SK-N-SH (cell line): ENCODE results near the gene MEI1. TPM values are rescaled to one million over a fixed set of nuclear protein-coding genes. Genes with fewer than 3 reads are reported as not detected.
A peak's percentile ranks its signal among the peaks of the same experiment; 100 is the strongest.

Source experiments
- CTCF ChIA-PET: fragments of 300-600, 350-600 bp; formaldehyde crosslinking; extraction: SDS; loops from one replicate; lab custom pipeline; 2021; lab: Yijun Ruan, JAX
- POLR2A ChIA-PET: fragments of 350-600 bp; sonication (Branson Sonifier 250); formaldehyde crosslinking; extraction: SDS; loops from one replicate; lab custom pipeline; 2020; ENCODE audit warnings: antibody characterized with exemption, inconsistent platforms; lab: Yijun Ruan, JAX
- DNase-seq: peaks from one replicate; pipeline ENCODE4 v3.0.0; 2012
- H2AFZ ChIP-seq: fragments of 200-600 bp; sonication (generic); 2 replicates; pipeline ENCODE4 v1.8.1; 2016; ENCODE audit warnings: antibody characterized with exemption, mild to moderate bottlenecking, low read depth
- H3F3A ChIP-seq: fragments of 200-600 bp; sonication (generic); replicated peaks from 2 replicates; pipeline ENCODE3; 2016; ENCODE audit warnings: antibody characterized with exemption, mild to moderate bottlenecking; ENCODE audit not compliant: insufficient read depth
- H3K27ac ChIP-seq, 2 experiments: fragments of 200-500 bp in 1 of 2; fragments of 200-600 bp in 1 of 2; sonication (Bioruptor generic) in 1 of 2; sonication (generic), shearing (Covaris generic) in 1 of 2; 2 replicates each; pipeline versions ENCODE4 v1.5.1 to v1.6.1; 2014 to 2016; ENCODE audit warnings: low read depth in 2 of 2, inconsistent platforms in 1 of 2, low read length in 1 of 2, mild to moderate bottlenecking in 1 of 2, mixed read lengths in 1 of 2
- H3K27me3 ChIP-seq: fragments of 200-600 bp; sonication (generic), shearing (Covaris generic); 2 replicates; pipeline ENCODE4 v1.6.1; 2016; ENCODE audit warnings: mixed run types; ENCODE audit not compliant: insufficient read depth
- H3K36me3 ChIP-seq, 2 experiments: fragments of 200-500 bp in 1 of 2; fragments of 200-600 bp in 1 of 2; sonication (Bioruptor generic) in 1 of 2; sonication (generic) in 1 of 2; replicated peaks in 1 of 2; 2 replicates each; pipeline versions ENCODE3 to v1.5.1; 2014 to 2016; ENCODE audit warnings: low read length in 1 of 2, mild to moderate bottlenecking in 1 of 2; ENCODE audit not compliant: insufficient read depth in 2 of 2, control insufficient read depth in 1 of 2
- H3K4me1 ChIP-seq, 2 experiments: fragments of 200-500 bp in 1 of 2; fragments of 200-600 bp in 1 of 2; sonication (Bioruptor generic) in 1 of 2; sonication (generic), shearing (Covaris generic) in 1 of 2; 2 replicates each; pipeline versions ENCODE4 v1.5.1 to v1.6.1; 2014 to 2016; ENCODE audit warnings: low read depth in 1 of 2, low read length in 1 of 2, mixed run types in 1 of 2; ENCODE audit not compliant: insufficient read depth in 2 of 2, control insufficient read depth in 1 of 2
- H3K4me2 ChIP-seq: fragments of 200-600 bp; sonication (generic), shearing (Covaris generic); 2 replicates; pipeline ENCODE4 v1.6.1; 2017; ENCODE audit warnings: mixed run types
- H3K4me3 ChIP-seq, 2 experiments: fragments of 200-500 bp in 1 of 2; fragments of 200-600 bp in 1 of 2; sonication (Bioruptor generic) in 1 of 2; sonication (generic), shearing (Covaris generic) in 1 of 2; 2 replicates each; pipeline versions ENCODE4 v1.5.1 to v1.8.1; 2014 to 2016; ENCODE audit warnings: low read depth in 2 of 2, inconsistent platforms in 1 of 2, low read length in 1 of 2, mild to moderate bottlenecking in 1 of 2, mixed read lengths in 1 of 2, moderate library complexity in 1 of 2
- H3K79me2 ChIP-seq: fragments of 200-600 bp; sonication (generic); 2 replicates; pipeline ENCODE4 v1.8.1; 2017; ENCODE audit warnings: mild to moderate bottlenecking; ENCODE audit not compliant: insufficient read depth
- H3K9ac ChIP-seq: fragments of 200-600 bp; sonication (generic); 2 replicates; pipeline ENCODE4 v1.6.1; 2017; ENCODE audit warnings: mixed run types
- H3K9me2 ChIP-seq: fragments of 200-600 bp; sonication (generic); 2 replicates; pipeline ENCODE4 v1.6.1; 2017; ENCODE audit warnings: mixed run types
- H3K9me3 ChIP-seq: fragments of 200-600 bp; sonication (generic); 2 replicates; pipeline ENCODE4 v1.6.1; 2017; ENCODE audit warnings: mixed run types, mild to moderate bottlenecking, moderate library complexity
- H4K20me1 ChIP-seq: fragments of 200-600 bp; sonication (generic); 2 replicates; pipeline ENCODE4 v1.6.1; 2017; ENCODE audit warnings: mild to moderate bottlenecking, mixed run types; ENCODE audit not compliant: insufficient read depth
- EP300 ChIP-seq, 2 experiments: IDR thresholded peaks; 2 replicates each; pipeline versions ENCODE4 v1.4.0 to v1.6.1; 2012; ENCODE audit warnings: borderline replicate concordance in 1 of 2, low read depth in 1 of 2, low read length in 1 of 2
- MEF2A ChIP-seq: IDR thresholded peaks from 2 replicates; pipeline ENCODE4 v1.4.0; 2012; ENCODE audit warnings: low read depth, borderline replicate concordance
- RAD21 ChIP-seq: IDR thresholded peaks from 2 replicates; pipeline ENCODE4 v1.6.1; 2012; ENCODE audit warnings: mild to moderate bottlenecking, low read length
- RFX5 ChIP-seq: IDR thresholded peaks from 2 replicates; pipeline ENCODE4 v1.6.1; 2012; ENCODE audit warnings: mild to moderate bottlenecking, improper control_type of control experiment, low read length
- RXRA ChIP-seq: IDR thresholded peaks from 2 replicates; pipeline ENCODE4 v1.4.0; 2012; ENCODE audit warnings: low read depth, mild to moderate bottlenecking, borderline replicate concordance
- SMC3 ChIP-seq: IDR thresholded peaks from 2 replicates; pipeline ENCODE4 v1.6.1; 2012; ENCODE audit warnings: low read depth, low read length, improper control_type of control experiment
- WGBS: methylation state at CpG from one replicate; pipeline ENCODE4 v1.1.6; 2017; ENCODE audit warnings: low lambda C conversion rate; 5-methylcytosine and 5-hydroxymethylcytosine counted together
- polyA plus RNA-seq, 3 experiments: library from polyadenylated mRNA; depleted of rRNA; stranded (reverse); fragments of >200 nt; gene quantifications; 2 replicates each; pipeline ENCODE4 v1.2.3, GENCODE V29; 2012
- TF ChIP-seq, protein P1 (sequence below): fragments of 150-350 bp; IDR thresholded peaks from 2 replicates; pipeline ENCODE4 v1.6.1; 2017; ENCODE audit warnings: antibody characterized with exemption, low read length, low read depth, borderline replicate concordance
- TF ChIP-seq, protein P2 (sequence below): fragments of 200-600 bp; sonication (generic); IDR thresholded peaks from 2 replicates; pipeline ENCODE4 v1.6.1; 2017; ENCODE audit warnings: antibody characterized with exemption, mild to moderate bottlenecking, moderate library complexity
- TF ChIP-seq, protein P3 (sequence below): IDR thresholded peaks from 2 replicates; pipeline ENCODE4 v1.4.0; 2012; ENCODE audit warnings: low read depth
- TF ChIP-seq, protein P4 (sequence below): IDR thresholded peaks from 2 replicates; pipeline ENCODE4; 2012

MEI1 gene
- polyA plus RNA-seq, 1 of the 3 experiments (the other 2 are of a cell fraction) = not detected

DNA sequence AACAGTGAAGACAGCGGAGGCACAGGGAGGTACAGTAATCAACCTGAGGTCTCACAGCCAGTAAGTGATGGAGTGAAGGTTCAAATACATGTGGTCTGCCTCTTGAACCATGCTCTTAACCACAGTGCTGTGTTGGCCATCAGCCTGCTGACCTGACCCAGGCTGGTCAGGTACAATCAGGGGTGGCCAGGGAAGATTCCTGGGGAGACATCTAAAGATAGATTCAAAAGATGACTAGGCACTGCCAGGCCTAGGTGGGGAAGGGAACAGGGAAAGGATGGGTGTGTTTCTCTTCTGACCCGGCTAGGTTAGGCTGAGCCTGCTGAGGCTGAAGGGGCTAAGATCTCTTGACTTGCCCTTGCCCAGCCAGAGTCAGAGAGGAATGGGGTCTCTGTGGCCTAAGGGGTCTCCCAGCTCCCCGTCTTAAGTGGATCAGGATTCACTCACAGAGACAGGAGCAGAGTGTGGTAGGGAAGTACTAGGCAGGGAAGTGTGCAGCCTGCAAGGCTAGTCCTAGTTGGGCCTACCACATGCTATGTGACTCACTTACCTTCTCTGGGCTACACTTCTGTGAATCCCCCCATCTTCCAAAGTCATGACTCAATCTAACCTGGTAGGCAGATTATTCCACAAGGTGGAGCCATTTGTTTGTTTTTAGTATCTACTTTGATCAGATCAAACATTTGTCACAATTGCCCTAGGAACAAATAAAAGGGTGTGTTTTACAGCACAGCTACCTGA, 123.2 kb downstream of the MEI1 start:
- WGBS = 100% methylated on average over 1 of the region's 3 CpGs
- H3K9me2 ChIP-seq = no peaks in the 10 kb centered on the region
- TF ChIP-seq SMC3 = peak; percentile 48
- TF ChIP-seq, protein P1, sequence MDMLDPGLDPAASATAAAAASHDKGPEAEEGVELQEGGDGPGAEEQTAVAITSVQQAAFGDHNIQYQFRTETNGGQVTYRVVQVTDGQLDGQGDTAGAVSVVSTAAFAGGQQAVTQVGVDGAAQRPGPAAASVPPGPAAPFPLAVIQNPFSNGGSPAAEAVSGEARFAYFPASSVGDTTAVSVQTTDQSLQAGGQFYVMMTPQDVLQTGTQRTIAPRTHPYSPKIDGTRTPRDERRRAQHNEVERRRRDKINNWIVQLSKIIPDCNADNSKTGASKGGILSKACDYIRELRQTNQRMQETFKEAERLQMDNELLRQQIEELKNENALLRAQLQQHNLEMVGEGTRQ = no peak
- peak; percentile 62 for TF ChIP-seq RAD21
- TF ChIP-seq, protein P2, sequence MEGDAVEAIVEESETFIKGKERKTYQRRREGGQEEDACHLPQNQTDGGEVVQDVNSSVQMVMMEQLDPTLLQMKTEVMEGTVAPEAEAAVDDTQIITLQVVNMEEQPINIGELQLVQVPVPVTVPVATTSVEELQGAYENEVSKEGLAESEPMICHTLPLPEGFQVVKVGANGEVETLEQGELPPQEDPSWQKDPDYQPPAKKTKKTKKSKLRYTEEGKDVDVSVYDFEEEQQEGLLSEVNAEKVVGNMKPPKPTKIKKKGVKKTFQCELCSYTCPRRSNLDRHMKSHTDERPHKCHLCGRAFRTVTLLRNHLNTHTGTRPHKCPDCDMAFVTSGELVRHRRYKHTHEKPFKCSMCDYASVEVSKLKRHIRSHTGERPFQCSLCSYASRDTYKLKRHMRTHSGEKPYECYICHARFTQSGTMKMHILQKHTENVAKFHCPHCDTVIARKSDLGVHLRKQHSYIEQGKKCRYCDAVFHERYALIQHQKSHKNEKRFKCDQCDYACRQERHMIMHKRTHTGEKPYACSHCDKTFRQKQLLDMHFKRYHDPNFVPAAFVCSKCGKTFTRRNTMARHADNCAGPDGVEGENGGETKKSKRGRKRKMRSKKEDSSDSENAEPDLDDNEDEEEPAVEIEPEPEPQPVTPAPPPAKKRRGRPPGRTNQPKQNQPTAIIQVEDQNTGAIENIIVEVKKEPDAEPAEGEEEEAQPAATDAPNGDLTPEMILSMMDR = peak; percentile 48
- TF ChIP-seq, protein P3, sequence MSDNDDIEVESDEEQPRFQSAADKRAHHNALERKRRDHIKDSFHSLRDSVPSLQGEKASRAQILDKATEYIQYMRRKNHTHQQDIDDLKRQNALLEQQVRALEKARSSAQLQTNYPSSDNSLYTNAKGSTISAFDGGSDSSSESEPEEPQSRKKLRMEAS = no peak
- no peaks in the 10 kb centered on the region for H3K79me2 ChIP-seq
- peak; percentile 45 for DNase-seq
- H4K20me1 ChIP-seq = no peaks in the 10 kb centered on the region
- H3F3A ChIP-seq = no peaks in the 10 kb centered on the region
- no peaks in the 10 kb centered on the region for H3K27me3 ChIP-seq
- H3K9me3 ChIP-seq = no peaks in the 10 kb centered on the region
- H3K27ac ChIP-seq = no peak overlapping the region
- no peaks in the 10 kb centered on the region for H3K36me3 ChIP-seq
- H3K4me3 ChIP-seq = no peak overlapping the region; a peak in 1 of 4 replicates
- no peak overlapping the region for H2AFZ ChIP-seq
- H3K9ac ChIP-seq = no peak overlapping the region
- ChIA-PET CTCF (interaction anchor here (0.7 to 1.8 kb wide), 8 partner anchors 9 to 120 kb away, joined by 3 to 8 read pairs (median 4); no protein-coding TSS in a partner anchor), POLR2A (no interaction called here)
- H3K4me2 ChIP-seq = no peak overlapping the region
- H3K4me1 ChIP-seq = no peaks in the 10 kb centered on the region; a peak in 1 of 4 replicates

DNA sequence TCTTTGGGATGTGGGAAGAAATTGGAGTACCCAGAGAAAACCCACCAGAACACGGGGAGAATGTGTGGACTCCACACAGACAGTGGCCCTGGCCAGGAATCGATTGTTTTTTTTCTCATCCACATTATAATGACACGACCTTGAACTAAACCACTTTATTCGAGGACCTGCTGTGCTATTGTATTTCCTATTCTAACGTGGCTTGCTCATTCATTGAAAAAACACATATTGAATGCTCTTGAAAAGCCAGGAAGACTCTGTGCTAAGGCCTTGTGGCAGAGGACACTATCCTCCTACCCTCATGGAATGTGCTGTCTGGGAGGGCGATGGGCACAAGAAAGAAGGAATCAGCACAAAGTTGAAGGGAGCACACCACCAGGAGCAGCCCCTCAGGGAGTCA, 124.5 kb downstream of the MEI1 start:
- no peaks in the 10 kb centered on the region for H3K27me3 ChIP-seq
- no peaks in the 10 kb centered on the region for H3K36me3 ChIP-seq
- no peak overlapping the region for H3K9ac ChIP-seq
- no peaks in the 10 kb centered on the region for H3K9me2 ChIP-seq
- ChIA-PET POLR2A (no interaction called here), CTCF (interaction anchor here (3.3 kb wide), 1 partner anchor 117 kb away, joined by 18 read pairs; no protein-coding TSS in a partner anchor)
- no peaks in the 10 kb centered on the region for H3K9me3 ChIP-seq
- no peak overlapping the region for H3K4me3 ChIP-seq
- TF ChIP-seq EP300 (IDR thresholded peaks at IDR 0.05; ENCODE audit: borderline replicate concordance in 1 of 2, low read depth in 1 of 2, low read length in 1 of 2) (no peak), SMC3 (no peak), RXRA (no peak), RFX5 (no peak), MEF2A (no peak)
- TF ChIP-seq, protein P4, sequence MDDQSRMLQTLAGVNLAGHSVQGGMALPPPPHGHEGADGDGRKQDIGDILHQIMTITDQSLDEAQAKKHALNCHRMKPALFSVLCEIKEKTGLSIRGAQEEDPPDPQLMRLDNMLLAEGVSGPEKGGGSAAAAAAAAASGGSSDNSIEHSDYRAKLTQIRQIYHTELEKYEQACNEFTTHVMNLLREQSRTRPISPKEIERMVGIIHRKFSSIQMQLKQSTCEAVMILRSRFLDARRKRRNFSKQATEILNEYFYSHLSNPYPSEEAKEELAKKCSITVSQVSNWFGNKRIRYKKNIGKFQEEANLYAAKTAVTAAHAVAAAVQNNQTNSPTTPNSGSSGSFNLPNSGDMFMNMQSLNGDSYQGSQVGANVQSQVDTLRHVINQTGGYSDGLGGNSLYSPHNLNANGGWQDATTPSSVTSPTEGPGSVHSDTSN = no peak
- H3F3A ChIP-seq = no peaks in the 10 kb centered on the region
- no peak for DNase-seq
- 88% methylated on average over 6 of the region's 6 CpGs for WGBS
- no peaks in the 10 kb centered on the region; a peak in 1 of 4 replicates for H3K4me1 ChIP-seq
- H3K4me2 ChIP-seq = no peak overlapping the region
- H3K27ac ChIP-seq = no peak overlapping the region
- no peak overlapping the region for H2AFZ ChIP-seq
- no peaks in the 10 kb centered on the region for H3K79me2 ChIP-seq
- H4K20me1 ChIP-seq = no peaks in the 10 kb centered on the region
